ENCODE measurements around the gene SIX4.

The SIX4 gene

GRCh38 chr14:60721326-60722106, 2.6 kb downstream of the SIX4 start:
- DNase-seq: no peak

- no peak for DNase-seq
These were observed 3.2 kb downstream of the SIX4 start for GRCh38 chr14:60720962-60721325.

GRCh38 chr14:60720391-60720790, 3.8 kb downstream of the SIX4 start:
- no peak for DNase-seq

- DNase-seq: no peak
These were observed 10.6 kb downstream of the SIX4 start for GRCh38 chr14:60713513-60713912.

- no peak for DNase-seq
These were observed 13.7 kb downstream of the SIX4 start for GRCh38 chr14:60710494-60710893.

GRCh38 chr14:60707858-60708257, 16.3 kb downstream of the SIX4 start:
- no peak for DNase-seq

- no peak for DNase-seq
These were observed 19.1 kb downstream of the SIX4 start for GRCh38 chr14:60705100-60705499.

GRCh38 chr14:60700598-60700997, 23.6 kb downstream of the SIX4 start:
- no peak for DNase-seq

- no peak for DNase-seq
These were observed 28.8 kb downstream of the SIX4 start for GRCh38 chr14:60695327-60695726.

GRCh38 chr14:60691383-60692113, 32.6 kb downstream of the SIX4 start:
- DNase-seq: no peak

GRCh38 chr14:60686865-60687264, 37.3 kb downstream of the SIX4 start:
- DNase-seq: no peak

- DNase-seq: no peak
These were observed 39.9 kb downstream of the SIX4 start for GRCh38 chr14:60684203-60684602.

GRCh38 chr14:60681271-60681670, 42.9 kb downstream of the SIX4 start:
- no peak for DNase-seq

GRCh38 chr14:60680511-60680910, 43.6 kb downstream of the SIX4 start:
- DNase-seq: no peak

- DNase-seq: no peak
These were observed 44.4 kb downstream of the SIX4 start for GRCh38 chr14:60679566-60680258.

GRCh38 chr14:60677701-60678100, 46.5 kb downstream of the SIX4 start:
- DNase-seq: no peak

- DNase-seq: no peak
These were observed 53.2 kb downstream of the SIX4 start for GRCh38 chr14:60670989-60671388.

- DNase-seq: no peak
These were observed 55.6 kb downstream of the SIX4 start for GRCh38 chr14:60668431-60669112.

- DNase-seq: no peak
These were observed 59.0 kb downstream of the SIX4 start for GRCh38 chr14:60665177-60665550.

GRCh38 chr14:60662982-60663381, 61.2 kb downstream of the SIX4 start:
- no peak for DNase-seq

GRCh38 chr14:60661721-60662120, 62.4 kb downstream of the SIX4 start:
- DNase-seq: no peak
